Endothelial cell of umbilical vein (primary cell): ENCODE results near the gene AMBP. TPM values are rescaled to one million over a fixed set of nuclear protein-coding genes. Genes with fewer than 3 reads are reported as not detected.

Experiments used
- BruUV-seq: library from RNA; stranded (reverse); fragments of 400-500 nt; replicated peaks from 2 replicates; lab custom pipeline; 2021; lab: Mats Ljungman, UMichigan
- CTCF ChIA-PET: fragments of 300-600, 350-600 bp; sonication (Branson Sonifier 250); formaldehyde crosslinking; loops from one replicate; lab custom pipeline; 2021; ENCODE audit warnings: antibody characterized with exemption, inconsistent platforms; lab: Charles Lee
- POLR2A ChIA-PET: fragments of 300-600, 350-600 bp; sonication (Branson Sonifier 250); formaldehyde crosslinking; loops from one replicate; lab custom pipeline; 2021; ENCODE audit warnings: antibody characterized with exemption, inconsistent platforms; lab: Charles Lee
- DNase-seq: peaks from one replicate; pipeline ENCODE4 v3.0.0-alpha.2; 2011; ENCODE audit warnings: low read depth, low spot score
- FAIRE-seq: peaks from 2 replicates; lab custom pipeline; 2011; peaks lifted over from hg19 to GRCh38; lab: Jason Lieb, UNC
- H2AFZ ChIP-seq: 2 replicates; pipeline ENCODE4 v1.6.0; 2012; ENCODE audit warnings: low read depth, low read length, control low read depth, inconsistent platforms
- H3K27ac ChIP-seq: 2 replicates; pipeline ENCODE4 v1.5.1; 2011; ENCODE audit warnings: low read depth, mild to moderate bottlenecking, control low read depth, low read length, moderate library complexity; ENCODE audit not compliant: insufficient read depth
- H3K27me3 ChIP-seq, 2 experiments: 2 replicates each; pipeline versions ENCODE4 v1.6.0 to v1.6.1; 2011; ENCODE audit warnings: low read length in 2 of 2, mixed read lengths in 1 of 2; ENCODE audit not compliant: control insufficient read depth in 2 of 2, insufficient read depth in 2 of 2
- H3K36me3 ChIP-seq, 2 experiments: 2 replicates in 1 of 2; 3 replicates in 1 of 2; pipeline ENCODE4 v1.5.1; 2011; ENCODE audit warnings: low read length in 2 of 2, mild to moderate bottlenecking in 1 of 2, moderate library complexity in 1 of 2; ENCODE audit not compliant: control insufficient read depth in 2 of 2, insufficient read depth in 2 of 2; ENCODE audit errors: extremely low read depth in 1 of 2
- H3K4me1 ChIP-seq: 3 replicates; pipeline ENCODE4 v1.5.1; 2011; ENCODE audit warnings: mild to moderate bottlenecking, low read length; ENCODE audit not compliant: control insufficient read depth, insufficient read depth; ENCODE audit errors: extremely low read depth
- H3K4me2 ChIP-seq: 2 replicates; pipeline ENCODE4 v1.6.1; 2011; ENCODE audit warnings: low read length, control low read depth, mixed read lengths; ENCODE audit not compliant: insufficient read depth
- H3K4me3 ChIP-seq, 3 experiments: fragments of 200-600 bp in 1 of 3; sonication (generic), shearing (Covaris generic) in 1 of 3; replicated peaks in 1 of 3; 2 replicates each; pipeline ENCODE4 v1.5.1; 2011 to 2016; ENCODE audit warnings: control low read depth in 3 of 3, low read length in 3 of 3, mild to moderate bottlenecking in 2 of 3, inconsistent platforms in 1 of 3, low read depth in 1 of 3, moderate library complexity in 1 of 3; ENCODE audit not compliant: insufficient read depth in 1 of 3
- H3K79me2 ChIP-seq: 2 replicates; pipeline ENCODE4 v1.6.0; 2012; ENCODE audit warnings: low read length, inconsistent platforms; ENCODE audit not compliant: control insufficient read depth, insufficient read depth
- H3K9ac ChIP-seq: replicated peaks from 2 replicates; pipeline ENCODE3; 2011; ENCODE audit warnings: low read length, control low read depth; ENCODE audit not compliant: insufficient read depth; ENCODE audit errors: extremely low read depth
- H3K9me1 ChIP-seq: replicated peaks from 3 replicates; pipeline ENCODE4 v1.6.0; 2011; ENCODE audit warnings: mild to moderate bottlenecking, low read length; ENCODE audit not compliant: control insufficient read depth, insufficient read depth; ENCODE audit errors: extremely low read depth
- H3K9me3 ChIP-seq: replicated peaks from 2 replicates; pipeline ENCODE4 v1.5.1; 2012; ENCODE audit warnings: low read length, inconsistent platforms; ENCODE audit not compliant: control insufficient read depth, insufficient read depth
- H4K20me1 ChIP-seq: replicated peaks from 2 replicates; pipeline ENCODE3; 2011; ENCODE audit warnings: mild to moderate bottlenecking, low read length; ENCODE audit not compliant: control insufficient read depth, insufficient read depth; ENCODE audit errors: extremely low read depth
- CTCF ChIP-seq, 2 donors: IDR thresholded peaks; 1 replicate in 1 of 2; 2 replicates in 1 of 2; pipeline ENCODE4 v1.5.1; 2011; ENCODE audit warnings: low read length in 2 of 2, mild to moderate bottlenecking in 2 of 2, moderate library complexity in 2 of 2, control low read depth in 1 of 2, inconsistent platforms in 1 of 2, low read depth in 1 of 2; ENCODE audit not compliant: insufficient read depth in 1 of 2; ENCODE audit errors: extremely low read depth in 1 of 2
- EZH2 ChIP-seq: IDR thresholded peaks from 2 replicates; pipeline ENCODE4 v1.6.1; 2012; ENCODE audit warnings: borderline replicate concordance, low read depth, mild to moderate bottlenecking, moderate library complexity, low read length, inconsistent platforms; ENCODE audit not compliant: severe bottlenecking
- FOS ChIP-seq: IDR thresholded peaks from 2 replicates; pipeline ENCODE4 v1.6.1; 2011; ENCODE audit warnings: mild to moderate bottlenecking, low read length, moderate library complexity, borderline replicate concordance; ENCODE audit not compliant: insufficient read depth
- GATA2 ChIP-seq: IDR thresholded peaks from 2 replicates; pipeline ENCODE4 v1.7.0; 2011; ENCODE audit warnings: low read depth, mild to moderate bottlenecking, moderate library complexity, mixed read lengths, low read length; ENCODE audit not compliant: insufficient read length, insufficient read depth
- JUN ChIP-seq: IDR thresholded peaks from 2 replicates; pipeline ENCODE4 v1.6.1; 2011; ENCODE audit warnings: borderline replicate concordance, low read depth; ENCODE audit not compliant: insufficient read length, insufficient read depth
- MAX ChIP-seq: IDR thresholded peaks from 2 replicates; pipeline ENCODE4 v1.6.1; 2011; ENCODE audit not compliant: insufficient read depth, insufficient read length
- MYC ChIP-seq: IDR thresholded peaks from one replicate; pipeline ENCODE4 v1.6.1; 2011; ENCODE audit warnings: mild to moderate bottlenecking, low read depth, low read length
- POLR2A ChIP-seq: IDR thresholded peaks from 2 replicates; pipeline ENCODE4 v1.6.1; 2012; ENCODE audit warnings: low read depth, mild to moderate bottlenecking, control low read depth, low read length
- POLR2AphosphoS5 ChIP-seq: IDR thresholded peaks from 2 replicates; pipeline ENCODE4 v1.6.1; 2012; ENCODE audit warnings: low read depth, mild to moderate bottlenecking, control low read depth, low read length, moderate library complexity; ENCODE audit not compliant: insufficient read depth
- dilution Hi-C: fragments of 300-500 bp; cut with MboI; formaldehyde crosslinking; loops from one replicate; pipeline ENCODE4 v1.15.0; 2019; ENCODE audit warnings: low sequenced_read_pairs; ENCODE audit not compliant: extremely low pct_ligation_motif_present
- intact Hi-C: fragments of 100-400 bp; cut with micrococcal nuclease; formaldehyde crosslinking; loops from one replicate; pipeline ENCODE4 v1.10.0; 2022
- polyA plus RNA-seq, 4 experiments: library from polyadenylated mRNA; depleted of rRNA in 3 of 4; stranded (reverse) in 3 of 4; unstranded in 1 of 4; fragments of >200 nt; gene quantifications; 2 replicates each; pipeline versions ENCODE4 v1.2.1 to v1.2.3, GENCODE V29; 2011 to 2012; ENCODE audit warnings: missing spikeins in 1 of 4
- total RNA-seq: library from RNA; stranded (reverse); gene quantifications from 2 replicates; pipeline ENCODE4 v1.2.3, GENCODE V29; 2021

The AMBP gene
- total and polyA plus RNA-seq, 2 donors (not counting 3 experiments of a cell fraction or from before 2014, with no cell fraction given), result not detected

GRCh38 chr9:114055894-114056293, 22.2 kb downstream of the AMBP start:
- Histone ChIP-seq H3K79me2 (no peaks in the 10 kb centered on the region), H3K4me2 (no peak overlapping the region), H3K27me3 (no peaks in the 10 kb centered on the region), H3K9me3 (no peaks in the 10 kb centered on the region), H3K36me3 (peaks cover 3 to 21% of the 10 kb centered on the region in 2 experiments), H3K27ac (no peak overlapping the region), H3K9ac (no peak overlapping the region), H2AFZ (no peak overlapping the region), H3K4me1 (no peaks in the 10 kb centered on the region), H3K4me3 (no peak overlapping the region), H3K9me1 (no peaks in the 10 kb centered on the region), H4K20me1 (no peaks in the 10 kb centered on the region)
- TF ChIP-seq FOS (no peak), POLR2AphosphoS5 (no peak), POLR2A (no peak), JUN (no peak), CTCF (IDR thresholded peaks at IDR 0.05; ENCODE audit: extremely low read depth in 1 of 2, insufficient read depth in 1 of 2, low read depth in 1 of 2, low read length in 2 of 2) (no peak), EZH2 (no peak), GATA2 (no peak), MAX (no peak), MYC (no peak)
- ChIA-PET POLR2A (no interaction called here), CTCF (interaction anchor here (0.8 to 1.1 kb wide), 4 partner anchors 9 to 319 kb away, joined by 3 to 5 read pairs (median 3); no protein-coding TSS in a partner anchor)
- BruUV-seq, result no TSS peak
- FAIRE-seq (no peak), DNase-seq (no peak)
- dilution Hi-C loops, result no loop called here
- intact Hi-C loops, result no loop called here
